WTC11 (cell line): ENCODE data around the gene MEIS3.

Source experiments
- CTCF ChIP-seq: fragments of 200-600 bp; IDR thresholded peaks from 2 replicates; pipeline ENCODE4 v1.8.0; 2022; ENCODE audit warnings: antibody characterized with exemption
- FOXJ3 ChIP-seq: sonication (generic); formaldehyde crosslinking; IDR thresholded peaks from 2 replicates; pipeline ENCODE4 v1.9.0; 2021; ENCODE audit warnings: missing genetic modification reagents, mild to moderate bottlenecking, borderline replicate concordance

- TF ChIP-seq FOXJ3 (CRISPR knock-in tag), result no peak
- no peak for TF ChIP-seq CTCF
Observed at GRCh38 chr19:47413941-47414340, 5.4 kb downstream of the MEIS3 start.
